Epithelial cell of esophagus (primary cell): Measurements from ENCODE around the gene PRRT4.

Experiments used
- DNase-seq: peaks from one replicate; pipeline ENCODE4 v3.0.0; 2010; ENCODE audit warnings: low read depth
- H3K4me3 ChIP-seq: 2 replicates; pipeline ENCODE4 v1.5.1; 2011; ENCODE audit warnings: mild to moderate bottlenecking, low read length, control low read depth
- CTCF ChIP-seq: IDR thresholded peaks from 2 replicates; pipeline ENCODE4 v1.5.1; 2011; ENCODE audit warnings: low read depth, mild to moderate bottlenecking, low read length, control low read depth, inconsistent platforms; ENCODE audit not compliant: insufficient read depth; ENCODE audit errors: missing control alignments

PRRT4 gene

GRCh38 chr7:128309124-128309523, 52.4 kb downstream of the PRRT4 start:
- no peak overlapping the region for H3K4me3 ChIP-seq
- DNase-seq: no peak
- no peak for TF ChIP-seq CTCF

GRCh38 chr7:128307061-128307460, 54.4 kb downstream of the PRRT4 start:
- DNase-seq: no peak

GRCh38 chr7:128304212-128304611, 57.3 kb downstream of the PRRT4 start:
- DNase-seq: peak; percentile 48
- TF ChIP-seq CTCF: no peak
- H3K4me3 ChIP-seq: no peak overlapping the region

More at GRCh38 chr7:128307061-128307460, 54.4 kb downstream of the PRRT4 start:
- no peak overlapping the region for H3K4me3 ChIP-seq
- no peak for TF ChIP-seq CTCF

- no peak overlapping the region for H3K4me3 ChIP-seq
- no peak for TF ChIP-seq CTCF
- no peak for DNase-seq
These were observed 57.8 kb downstream of the PRRT4 start for GRCh38 chr7:128303643-128304042.

- TF ChIP-seq CTCF: no peak
- H3K4me3 ChIP-seq: no peak overlapping the region
- no peak for DNase-seq
These were observed 58.4 kb downstream of the PRRT4 start for GRCh38 chr7:128303133-128303532.

- DNase-seq: no peak
- no peak overlapping the region for H3K4me3 ChIP-seq
- TF ChIP-seq CTCF: no peak
These were observed 59.4 kb downstream of the PRRT4 start for GRCh38 chr7:128302139-128302538.
